ENCODE results near the gene IL1RN. TPM values are rescaled to one million over a fixed set of nuclear protein-coding genes. Genes with fewer than 3 reads are reported as not detected.
"Not testable (repeated sequence)": the region's sequence is repeated elsewhere in the genome, so short reads cannot be mapped to it uniquely, and the experiment has no call there.

IL1RN gene
- polyA plus RNA-seq, 1 donor (not counting 4 experiments of a cell fraction or from before 2014, with no cell fraction given), result 128 TPM

DNA sequence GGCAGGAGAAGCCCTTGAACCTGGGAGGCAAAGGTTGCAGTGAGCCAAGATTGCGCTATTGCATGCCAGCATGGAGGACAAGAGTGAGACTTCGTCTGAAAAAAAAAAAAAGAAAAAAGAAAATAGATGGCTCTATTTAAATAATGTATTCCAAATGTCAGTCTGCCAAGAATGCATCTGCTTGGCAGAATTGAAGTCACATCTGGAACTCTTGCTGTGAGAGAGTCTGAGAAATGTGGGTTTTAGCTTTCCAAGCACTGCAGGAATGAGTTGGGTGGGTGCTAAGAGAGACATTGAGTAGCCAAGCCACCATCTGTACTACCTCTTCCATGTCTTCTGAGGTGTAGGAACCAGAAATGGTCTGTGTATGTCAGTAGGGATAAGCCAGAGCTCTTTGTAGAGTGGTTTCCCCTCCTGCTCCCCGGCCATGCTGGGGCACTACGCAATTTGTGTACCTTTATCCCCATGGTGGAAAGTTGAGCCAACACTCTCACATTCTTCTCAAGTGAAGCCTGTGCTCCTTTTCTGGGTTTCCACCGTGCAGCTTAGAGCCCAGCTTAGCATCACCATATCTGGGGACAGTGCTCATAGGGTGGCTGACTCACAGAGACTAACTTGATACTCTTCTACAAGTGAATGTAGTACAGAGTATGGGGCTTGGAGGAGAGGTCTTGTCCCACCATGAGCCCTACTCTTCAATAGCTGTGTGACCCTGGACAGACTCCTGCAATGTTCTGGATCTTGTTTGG, 34.4 kb upstream of the IL1RN start:
- Histone ChIP-seq H3K9me1 (ENCODE audit: control insufficient read depth, extremely low read depth, insufficient read depth, low read length) (no peaks in the 10 kb centered on the region), H3K4me1 (ENCODE audit: control insufficient read depth, extremely low read depth, insufficient read depth, low read length) (no peaks in the 10 kb centered on the region), H3K9me3 (ENCODE audit: control insufficient read depth, low read depth, low read length) (no peaks in the 10 kb centered on the region), H3K27ac (ENCODE audit: control insufficient read depth, insufficient read depth, low read length) (no peak overlapping the region), H3K27me3 (ENCODE audit: control insufficient read depth, extremely low read depth, insufficient read depth, low read length) (no peaks in the 10 kb centered on the region), H3K4me2 (ENCODE audit: control insufficient read depth, extremely low read depth, insufficient read depth, low read depth, low read length) (no peak overlapping the region), H2AFZ (ENCODE audit: control insufficient read depth, low read length) (no peak overlapping the region), H4K20me1 (ENCODE audit: control insufficient read depth, extremely low read depth, insufficient read depth, low read length) (no peaks in the 10 kb centered on the region), H3K9ac (ENCODE audit: control insufficient read depth, extremely low read depth, insufficient read depth, low read length) (no peak overlapping the region), H3K4me3 (ENCODE audit: control insufficient read depth in 2 of 3, extremely low read depth in 1 of 3, insufficient read depth in 2 of 3, low read depth in 1 of 3, low read length in 3 of 3) (no peak overlapping the region), H3K79me2 (ENCODE audit: control insufficient read depth, insufficient read depth, low read length) (no peaks in the 10 kb centered on the region), H3K36me3 (ENCODE audit: control insufficient read depth in 2 of 2, extremely low read depth in 1 of 2, insufficient read depth in 2 of 2, low read length in 2 of 2) (no peaks in the 10 kb centered on the region)
- no peak for FAIRE-seq
- dilution Hi-C loops (cut with MboI; ENCODE audit: extremely low pct_ligation_motif_present, low sequenced_read_pairs), result no loop called here
- no peak for TF ChIP-seq EZH2 (IDR thresholded peaks at IDR 0.05; ENCODE audit: low read length)
- no peak for DNase-seq (ENCODE audit: low read depth, low spot score)

DNA sequence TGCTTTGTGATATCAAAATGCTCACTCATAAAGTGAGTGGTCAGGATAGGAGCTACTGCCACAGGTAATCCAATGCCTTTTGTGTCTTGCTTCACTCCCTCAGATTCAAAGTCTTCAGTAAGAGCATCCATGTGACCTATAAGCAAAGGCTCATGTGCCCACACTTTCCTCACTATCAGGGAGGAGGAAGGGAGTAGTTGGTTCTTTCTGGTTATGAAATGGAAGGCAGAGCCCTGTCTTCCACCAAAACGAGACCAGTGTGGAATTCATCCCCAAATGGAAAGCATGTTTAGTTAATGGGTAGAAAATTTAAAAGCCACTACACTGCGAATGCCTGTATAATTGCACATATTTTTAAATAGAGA, 33.8 kb upstream of the IL1RN start:
- no peak overlapping the region for H2AFZ ChIP-seq (ENCODE audit: control insufficient read depth, low read length)
- H3K27ac ChIP-seq (ENCODE audit: control insufficient read depth, insufficient read depth, low read length), result no peak overlapping the region
- DNase-seq (ENCODE audit: low read depth, low spot score) (no peak), FAIRE-seq (no peak)
- H3K4me3 ChIP-seq (ENCODE audit: control insufficient read depth in 2 of 3, extremely low read depth in 1 of 3, insufficient read depth in 2 of 3, low read depth in 1 of 3, low read length in 3 of 3), result no peak overlapping the region
- TF ChIP-seq, protein P1, sequence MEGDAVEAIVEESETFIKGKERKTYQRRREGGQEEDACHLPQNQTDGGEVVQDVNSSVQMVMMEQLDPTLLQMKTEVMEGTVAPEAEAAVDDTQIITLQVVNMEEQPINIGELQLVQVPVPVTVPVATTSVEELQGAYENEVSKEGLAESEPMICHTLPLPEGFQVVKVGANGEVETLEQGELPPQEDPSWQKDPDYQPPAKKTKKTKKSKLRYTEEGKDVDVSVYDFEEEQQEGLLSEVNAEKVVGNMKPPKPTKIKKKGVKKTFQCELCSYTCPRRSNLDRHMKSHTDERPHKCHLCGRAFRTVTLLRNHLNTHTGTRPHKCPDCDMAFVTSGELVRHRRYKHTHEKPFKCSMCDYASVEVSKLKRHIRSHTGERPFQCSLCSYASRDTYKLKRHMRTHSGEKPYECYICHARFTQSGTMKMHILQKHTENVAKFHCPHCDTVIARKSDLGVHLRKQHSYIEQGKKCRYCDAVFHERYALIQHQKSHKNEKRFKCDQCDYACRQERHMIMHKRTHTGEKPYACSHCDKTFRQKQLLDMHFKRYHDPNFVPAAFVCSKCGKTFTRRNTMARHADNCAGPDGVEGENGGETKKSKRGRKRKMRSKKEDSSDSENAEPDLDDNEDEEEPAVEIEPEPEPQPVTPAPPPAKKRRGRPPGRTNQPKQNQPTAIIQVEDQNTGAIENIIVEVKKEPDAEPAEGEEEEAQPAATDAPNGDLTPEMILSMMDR (optimal IDR thresholded peaks at IDR 0.05 in 1 of 3, IDR thresholded peaks at IDR 0.05 in 1 of 3, conservative IDR thresholded peaks at IDR 0.05 in 1 of 3; ENCODE audit: extremely low read depth in 1 of 3, insufficient read depth in 2 of 3, low read length in 3 of 3), result no peak
- no peaks in the 10 kb centered on the region for H3K36me3 ChIP-seq (ENCODE audit: control insufficient read depth in 2 of 2, extremely low read depth in 1 of 2, insufficient read depth in 2 of 2, low read length in 2 of 2)
- no peaks in the 10 kb centered on the region for H3K9me3 ChIP-seq (ENCODE audit: control insufficient read depth, low read depth, low read length)
- no peaks in the 10 kb centered on the region for H3K79me2 ChIP-seq (ENCODE audit: control insufficient read depth, insufficient read depth, low read length)
- dilution Hi-C loops (cut with MboI; ENCODE audit: extremely low pct_ligation_motif_present, low sequenced_read_pairs), result no loop called here
- no peak overlapping the region for H3K9ac ChIP-seq (ENCODE audit: control insufficient read depth, extremely low read depth, insufficient read depth, low read length)
- H3K9me1 ChIP-seq (ENCODE audit: control insufficient read depth, extremely low read depth, insufficient read depth, low read length), result no peaks in the 10 kb centered on the region
- no peaks in the 10 kb centered on the region for H4K20me1 ChIP-seq (ENCODE audit: control insufficient read depth, extremely low read depth, insufficient read depth, low read length)
- H3K4me2 ChIP-seq (ENCODE audit: control insufficient read depth, extremely low read depth, insufficient read depth, low read depth, low read length), result no peak overlapping the region
- H3K27me3 ChIP-seq (ENCODE audit: control insufficient read depth, extremely low read depth, insufficient read depth, low read length), result no peaks in the 10 kb centered on the region
- H3K4me1 ChIP-seq (ENCODE audit: control insufficient read depth, extremely low read depth, insufficient read depth, low read length), result no peaks in the 10 kb centered on the region

DNA sequence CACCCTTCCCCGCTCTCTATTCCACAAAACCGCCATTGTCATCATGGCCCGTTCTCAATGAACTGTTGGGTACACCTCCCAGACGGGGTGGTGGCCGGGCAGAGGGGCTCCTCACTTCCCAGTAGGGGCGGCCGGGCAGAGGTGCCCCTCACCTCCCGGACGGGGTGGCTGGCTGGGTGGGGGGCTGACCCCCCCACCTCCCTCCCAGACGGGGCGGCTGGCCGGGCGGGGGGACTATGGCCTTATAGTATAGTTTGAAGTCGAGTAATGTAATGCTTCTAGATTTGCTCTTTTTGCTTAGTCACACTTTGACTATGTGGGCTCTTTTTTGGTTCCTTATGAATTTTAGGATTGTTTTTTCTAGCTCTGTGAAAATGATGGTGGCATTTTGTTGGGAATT, 31.1 kb upstream of the IL1RN start:
- H3K4me2 ChIP-seq (ENCODE audit: control insufficient read depth, extremely low read depth, insufficient read depth, low read depth, low read length); H3K27ac ChIP-seq (ENCODE audit: control insufficient read depth, insufficient read depth, low read length); H3K9ac ChIP-seq (ENCODE audit: control insufficient read depth, extremely low read depth, insufficient read depth, low read length); H3K36me3 ChIP-seq (ENCODE audit: control insufficient read depth in 2 of 2, extremely low read depth in 1 of 2, insufficient read depth in 2 of 2, low read length in 2 of 2); DNase-seq (ENCODE audit: low read depth, low spot score); H4K20me1 ChIP-seq (ENCODE audit: control insufficient read depth, extremely low read depth, insufficient read depth, low read length); FAIRE-seq; H3K4me3 ChIP-seq (ENCODE audit: control insufficient read depth in 2 of 3, extremely low read depth in 1 of 3, insufficient read depth in 2 of 3, low read depth in 1 of 3, low read length in 3 of 3); H2AFZ ChIP-seq (ENCODE audit: control insufficient read depth, low read length); H3K4me1 ChIP-seq (ENCODE audit: control insufficient read depth, extremely low read depth, insufficient read depth, low read length); H3K9me3 ChIP-seq (ENCODE audit: control insufficient read depth, low read depth, low read length); dilution Hi-C loops (cut with MboI; ENCODE audit: extremely low pct_ligation_motif_present, low sequenced_read_pairs); H3K27me3 ChIP-seq (ENCODE audit: control insufficient read depth, extremely low read depth, insufficient read depth, low read length); H3K9me1 ChIP-seq (ENCODE audit: control insufficient read depth, extremely low read depth, insufficient read depth, low read length); H3K79me2 ChIP-seq (ENCODE audit: control insufficient read depth, insufficient read depth, low read length): not testable (repeated sequence)

DNA sequence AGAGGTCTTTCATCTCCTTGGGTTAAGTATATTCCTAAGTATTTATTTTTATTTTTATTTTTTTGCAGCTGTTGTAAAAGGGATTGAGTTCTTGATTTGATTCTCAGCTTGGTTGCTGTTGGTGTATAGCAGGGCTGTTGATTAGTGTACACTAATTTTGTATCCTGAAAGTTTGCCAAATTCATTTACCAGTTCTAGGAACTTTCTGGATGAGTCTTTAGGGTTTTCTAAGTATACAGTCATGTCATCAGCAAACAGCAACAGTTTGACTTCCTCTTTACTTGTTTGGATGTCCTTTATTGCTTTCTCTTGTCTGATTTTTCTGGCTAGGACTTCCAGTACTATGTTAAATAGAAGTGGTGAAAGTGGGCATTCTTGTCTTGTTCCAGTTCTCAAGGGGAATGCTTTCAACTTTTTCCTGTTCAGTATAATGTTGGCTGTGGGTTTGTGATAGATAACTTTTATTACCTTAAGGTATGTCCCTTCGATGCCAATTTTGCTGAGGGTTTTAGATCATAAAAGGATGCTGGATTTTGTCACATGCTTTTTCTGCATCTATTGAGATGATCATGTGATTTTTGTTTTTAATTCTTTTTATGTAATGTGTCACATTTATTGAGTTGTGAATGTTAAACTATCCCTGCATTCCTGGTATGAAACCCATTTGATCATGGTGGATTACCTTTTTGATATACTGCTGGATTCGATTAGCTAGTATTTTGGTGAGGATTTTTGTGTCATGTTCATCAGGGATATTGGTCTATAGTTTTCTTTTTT, 30.4 kb upstream of the IL1RN start:
- H2AFZ ChIP-seq (ENCODE audit: control insufficient read depth, low read length); H3K79me2 ChIP-seq (ENCODE audit: control insufficient read depth, insufficient read depth, low read length); H4K20me1 ChIP-seq (ENCODE audit: control insufficient read depth, extremely low read depth, insufficient read depth, low read length); H3K9ac ChIP-seq (ENCODE audit: control insufficient read depth, extremely low read depth, insufficient read depth, low read length); H3K4me2 ChIP-seq (ENCODE audit: control insufficient read depth, extremely low read depth, insufficient read depth, low read depth, low read length); dilution Hi-C loops (cut with MboI; ENCODE audit: extremely low pct_ligation_motif_present, low sequenced_read_pairs); H3K27me3 ChIP-seq (ENCODE audit: control insufficient read depth, extremely low read depth, insufficient read depth, low read length); H3K9me1 ChIP-seq (ENCODE audit: control insufficient read depth, extremely low read depth, insufficient read depth, low read length); H3K27ac ChIP-seq (ENCODE audit: control insufficient read depth, insufficient read depth, low read length); H3K4me3 ChIP-seq (ENCODE audit: control insufficient read depth in 2 of 3, extremely low read depth in 1 of 3, insufficient read depth in 2 of 3, low read depth in 1 of 3, low read length in 3 of 3); H3K4me1 ChIP-seq (ENCODE audit: control insufficient read depth, extremely low read depth, insufficient read depth, low read length); FAIRE-seq; DNase-seq (ENCODE audit: low read depth, low spot score); H3K36me3 ChIP-seq (ENCODE audit: control insufficient read depth in 2 of 2, extremely low read depth in 1 of 2, insufficient read depth in 2 of 2, low read length in 2 of 2); H3K9me3 ChIP-seq (ENCODE audit: control insufficient read depth, low read depth, low read length): not testable (repeated sequence)
